Neutrophil (primary cell): ENCODE results near the gene HNRNPUL1.

Source experiments
- H3K27ac ChIP-seq: fragments of 200-600 bp; sonication (generic); 2 replicates; pipeline ENCODE4 v1.5.1; 2016; ENCODE audit warnings: mild to moderate bottlenecking, moderate library complexity
- H3K27me3 ChIP-seq: fragments of 200-600 bp; sonication (generic); 2 replicates; pipeline ENCODE4 v1.6.0; 2016; ENCODE audit warnings: mild to moderate bottlenecking
- H3K36me3 ChIP-seq: fragments of 200-600 bp; sonication (generic); 2 replicates; pipeline ENCODE4 v1.5.1; 2017
- H3K4me1 ChIP-seq, 2 experiments: fragments of 200-600 bp in 1 of 2; sonication (generic) in 1 of 2; 1 replicate in 1 of 2; 2 replicates in 1 of 2; pipeline versions ENCODE4 v1.5.1 to v1.6.1; 2013 to 2016; ENCODE audit warnings: low read depth in 1 of 2, low read length in 1 of 2, mild to moderate bottlenecking in 1 of 2, moderate library complexity in 1 of 2; ENCODE audit not compliant: control insufficient read depth in 1 of 2, insufficient read depth in 1 of 2
- H3K4me3 ChIP-seq, 2 experiments: fragments of 200-600 bp in 1 of 2; sonication (generic) in 1 of 2; 1 replicate in 1 of 2; 2 replicates in 1 of 2; pipeline ENCODE4 v1.5.1; 2013 to 2016; ENCODE audit warnings: low read depth in 1 of 2, low read length in 1 of 2, mild to moderate bottlenecking in 1 of 2, moderate library complexity in 1 of 2
- H3K9me3 ChIP-seq: fragments of 200-600 bp; sonication (generic); 2 replicates; pipeline ENCODE4 v1.5.1; 2016
- TF ChIP-seq, protein P1 (sequence below): fragments of 200-600 bp; sonication (generic); IDR thresholded peaks from 2 replicates; pipeline ENCODE4 v1.5.1; 2016; ENCODE audit warnings: antibody characterized with exemption

The HNRNPUL1 gene

DNA sequence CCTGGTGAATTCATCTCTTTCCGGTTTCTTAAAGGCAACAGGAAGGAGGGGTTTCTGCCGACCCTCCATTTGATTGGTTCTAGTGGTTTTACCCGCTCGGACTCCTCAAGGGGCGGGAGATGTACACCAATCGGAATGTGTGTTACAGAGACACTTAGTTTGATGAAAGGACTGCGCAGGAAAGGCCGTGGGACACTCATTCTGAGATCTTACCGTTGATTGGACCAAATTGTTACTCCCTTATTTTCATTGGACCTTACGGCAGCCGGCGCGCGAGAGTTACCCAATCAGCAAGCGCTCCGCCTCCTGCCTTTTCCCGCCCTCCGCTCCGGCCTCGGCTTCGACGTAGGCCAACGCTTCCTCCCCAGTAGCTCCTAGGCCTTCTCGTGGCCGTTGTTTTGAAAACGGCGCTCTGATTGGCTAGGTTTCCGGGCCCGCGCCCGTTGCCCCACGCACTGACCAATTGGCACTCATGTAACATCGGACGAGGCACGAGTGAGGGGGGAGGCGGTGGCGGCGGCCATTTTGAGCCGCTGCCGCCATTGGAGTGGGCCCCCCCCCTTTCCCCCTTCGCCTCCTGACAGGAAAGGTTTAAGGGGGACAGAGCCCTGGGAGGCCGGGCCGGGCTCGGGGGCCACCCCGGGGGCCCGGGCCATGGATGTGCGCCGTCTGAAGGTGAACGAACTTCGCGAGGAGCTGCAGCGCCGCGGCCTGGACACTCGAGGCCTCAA is at the start of gene HNRNPUL1:
Gene HNRNPUL1, plus strand, starts transcription at position 523 of the 731 bp plus-strand sequence. Its CDS starts 132 bp downstream, at position 655.
- Histone ChIP-seq H3K9me3 (no peaks in the 10 kb centered on the region), H3K4me3 (peak within 1 kb of the TSS; percentile 76 to 89), H3K36me3 (peaks cover 12% of the 10 kb centered on the region), H3K27me3 (peaks cover 8% of the 10 kb centered on the region), H3K4me1 (peaks cover 33 to 36% of the 10 kb centered on the region in 2 experiments), H3K27ac (peak within 1 kb of the TSS; percentile 98)
- TF ChIP-seq, protein P1, sequence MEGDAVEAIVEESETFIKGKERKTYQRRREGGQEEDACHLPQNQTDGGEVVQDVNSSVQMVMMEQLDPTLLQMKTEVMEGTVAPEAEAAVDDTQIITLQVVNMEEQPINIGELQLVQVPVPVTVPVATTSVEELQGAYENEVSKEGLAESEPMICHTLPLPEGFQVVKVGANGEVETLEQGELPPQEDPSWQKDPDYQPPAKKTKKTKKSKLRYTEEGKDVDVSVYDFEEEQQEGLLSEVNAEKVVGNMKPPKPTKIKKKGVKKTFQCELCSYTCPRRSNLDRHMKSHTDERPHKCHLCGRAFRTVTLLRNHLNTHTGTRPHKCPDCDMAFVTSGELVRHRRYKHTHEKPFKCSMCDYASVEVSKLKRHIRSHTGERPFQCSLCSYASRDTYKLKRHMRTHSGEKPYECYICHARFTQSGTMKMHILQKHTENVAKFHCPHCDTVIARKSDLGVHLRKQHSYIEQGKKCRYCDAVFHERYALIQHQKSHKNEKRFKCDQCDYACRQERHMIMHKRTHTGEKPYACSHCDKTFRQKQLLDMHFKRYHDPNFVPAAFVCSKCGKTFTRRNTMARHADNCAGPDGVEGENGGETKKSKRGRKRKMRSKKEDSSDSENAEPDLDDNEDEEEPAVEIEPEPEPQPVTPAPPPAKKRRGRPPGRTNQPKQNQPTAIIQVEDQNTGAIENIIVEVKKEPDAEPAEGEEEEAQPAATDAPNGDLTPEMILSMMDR, result peak; percentile 64

DNA sequence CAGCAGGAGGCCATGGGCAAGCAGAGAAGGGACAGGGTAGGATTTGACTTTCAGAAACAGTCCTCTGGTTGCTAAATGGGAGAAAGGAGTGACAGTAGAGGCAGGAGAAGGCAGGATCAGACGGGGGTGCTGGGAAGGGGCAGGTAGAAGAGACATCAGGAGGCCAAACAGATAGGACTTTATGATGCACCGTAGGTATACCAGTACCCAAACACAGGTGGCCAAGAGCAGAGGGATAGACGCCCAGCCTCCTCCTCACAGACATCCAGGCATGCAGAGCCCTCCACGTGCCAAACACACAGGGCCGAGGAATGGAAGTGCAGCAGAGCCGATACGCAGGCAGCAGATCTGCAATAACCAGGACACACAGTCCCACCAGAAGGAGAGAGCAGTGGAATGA is 46.4 kb upstream of the HNRNPUL1 start:
- H3K27ac ChIP-seq, result no peak overlapping the region
- H3K4me1 ChIP-seq, result no peaks in the 10 kb centered on the region
- H3K4me3 ChIP-seq, result no peak overlapping the region
- H3K9me3 ChIP-seq, result no peaks in the 10 kb centered on the region
- TF ChIP-seq, protein P1, result no peak
- H3K27me3 ChIP-seq, result peaks cover 43% of the 10 kb centered on the region
- H3K36me3 ChIP-seq, result no peaks in the 10 kb centered on the region

DNA sequence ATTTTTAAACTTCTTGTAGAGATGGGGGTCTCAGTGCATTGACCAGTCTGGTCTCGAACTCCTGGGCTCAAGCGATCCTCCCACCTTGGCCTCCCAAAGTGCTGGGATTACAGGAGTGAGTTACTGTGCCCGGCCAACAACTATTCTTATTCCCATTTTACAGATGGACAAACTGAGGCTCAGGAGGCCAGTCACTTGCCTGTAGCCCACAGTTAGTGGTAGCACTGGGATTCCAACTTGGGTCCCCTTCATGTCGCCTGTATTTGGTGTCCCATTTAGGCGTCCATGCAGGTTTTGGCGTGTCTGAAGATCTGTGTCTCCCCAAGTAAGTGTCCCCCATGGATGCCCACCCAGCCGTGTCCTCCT is 45.9 kb upstream of the HNRNPUL1 start:
- TF ChIP-seq, protein P1, result no peak
- Histone ChIP-seq H3K27me3 (peaks cover 44% of the 10 kb centered on the region), H3K36me3 (no peaks in the 10 kb centered on the region), H3K4me1 (no peaks in the 10 kb centered on the region), H3K27ac (no peak overlapping the region), H3K4me3 (no peak overlapping the region), H3K9me3 (no peaks in the 10 kb centered on the region)

DNA sequence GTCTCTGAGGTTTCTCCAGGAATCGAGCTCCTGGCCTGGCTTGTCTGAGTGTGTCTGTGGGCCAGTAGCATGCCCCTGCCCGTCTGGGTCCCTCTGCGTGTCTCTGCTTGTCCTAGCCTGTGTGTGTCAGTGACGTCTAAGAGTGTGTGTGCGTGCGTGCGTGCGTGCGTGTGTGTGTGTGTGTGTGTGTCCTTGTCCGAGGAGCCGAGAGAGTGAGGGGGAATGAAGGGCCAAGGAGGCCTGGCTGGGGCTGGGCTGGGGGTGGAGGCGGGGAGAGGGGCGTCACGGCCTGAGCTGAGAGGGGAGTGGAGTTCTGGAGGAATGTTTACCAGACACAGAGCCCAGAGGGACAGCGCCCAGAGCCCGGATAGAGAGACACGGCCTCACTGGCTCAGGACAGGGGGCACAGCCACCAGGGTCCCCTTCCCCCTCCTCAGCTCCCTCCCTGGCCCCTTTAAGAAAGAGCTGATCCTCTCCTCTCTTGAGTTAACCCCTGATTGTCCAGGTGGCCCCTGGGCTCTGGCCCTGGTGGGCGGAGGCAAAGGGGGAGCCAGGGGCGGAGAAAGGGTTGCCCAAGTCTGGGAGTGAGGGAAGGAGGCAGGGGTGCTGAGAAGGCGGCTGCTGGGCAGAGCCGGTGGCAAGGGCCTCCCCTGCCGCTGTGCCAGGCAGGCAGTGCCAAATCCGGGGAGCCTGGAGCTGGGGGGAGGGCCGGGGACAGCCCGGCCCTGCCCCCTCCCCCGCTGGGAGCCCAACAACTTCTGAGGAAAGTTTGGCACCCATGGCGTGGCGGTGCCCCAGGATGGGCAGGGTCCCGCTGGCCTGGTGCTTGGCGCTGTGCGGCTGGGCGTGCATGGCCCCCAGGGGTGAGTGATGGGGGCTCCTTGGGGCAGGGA is 45.3 kb upstream of the HNRNPUL1 start, which contains the start of gene AXL:
Gene AXL, plus strand, starts transcription at position 609 of the 893 bp plus-strand sequence. Its CDS starts 170 bp downstream, at position 779.
- TF ChIP-seq, protein P1, result no peak
- Histone ChIP-seq H3K4me1 (no peaks in the 10 kb centered on the region), H3K27ac (no peak within 1 kb of the TSS), H3K36me3 (no peaks in the 10 kb centered on the region), H3K4me3 (no peak within 1 kb of the TSS), H3K27me3 (peaks cover 50% of the 10 kb centered on the region), H3K9me3 (no peaks in the 10 kb centered on the region)

DNA sequence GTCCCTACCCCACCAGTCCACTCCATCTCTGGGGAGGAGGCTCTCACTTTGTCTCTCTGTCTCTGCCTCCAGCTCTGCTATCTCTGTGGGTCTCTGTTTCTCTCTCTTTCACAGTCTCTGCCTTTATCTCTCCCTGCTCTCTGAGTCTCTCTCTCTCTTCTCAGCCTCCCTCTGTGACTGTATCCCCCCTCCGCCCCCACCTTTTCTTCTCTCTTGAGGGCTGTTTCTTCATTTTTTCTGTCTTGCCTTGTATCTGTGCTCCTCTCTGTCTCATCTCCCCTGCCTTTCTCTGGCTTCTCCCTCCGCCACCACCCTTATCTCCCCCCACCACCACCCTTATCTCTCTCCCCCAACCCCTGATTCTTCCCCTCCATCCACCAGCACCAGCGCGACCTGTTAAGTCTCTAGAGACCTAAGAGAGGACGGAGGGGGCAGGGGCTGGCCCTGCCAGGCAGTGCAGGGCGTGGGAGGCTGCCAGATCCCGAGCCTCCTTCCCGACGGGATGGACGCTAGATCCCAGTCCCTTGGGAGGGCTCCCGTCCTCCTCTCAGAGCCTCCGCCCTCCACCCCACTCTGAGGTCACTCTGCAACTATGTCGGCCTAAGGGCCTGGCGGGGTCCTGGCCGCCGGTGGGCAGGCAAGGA is 44.1 kb upstream of the HNRNPUL1 start:
- no peak overlapping the region for H3K27ac ChIP-seq
- TF ChIP-seq, protein P1, result no peak
- no peaks in the 10 kb centered on the region for H3K4me1 ChIP-seq
- H3K36me3 ChIP-seq, result no peaks in the 10 kb centered on the region
- H3K27me3 ChIP-seq, result peaks cover 62% of the 10 kb centered on the region
- no peak overlapping the region for H3K4me3 ChIP-seq
- H3K9me3 ChIP-seq, result no peaks in the 10 kb centered on the region
